Prostate gland (tissue), 2 donors: ENCODE measurements around the gene SUV39H2. TPM values are rescaled to one million over a fixed set of nuclear protein-coding genes. Genes with fewer than 3 reads are reported as not detected.
"Not testable (repeated sequence)": the region's sequence is repeated elsewhere in the genome, so short reads cannot be mapped to it uniquely, and the experiment has no call there.

Source experiments
- DNase-seq: peaks from one replicate; pipeline ENCODE4 v3.0.0-alpha.2; 2019; ENCODE audit warnings: low spot score
- H3K27ac ChIP-seq, 2 donors: fragments of 200-600 bp; sonication (generic); 2 replicates each; pipeline ENCODE4 v1.5.1; 2017 to 2019
- H3K27me3 ChIP-seq: fragments of 200-600 bp; sonication (generic); replicated peaks from 2 replicates; pipeline ENCODE4 v1.5.1; 2019; ENCODE audit not compliant: insufficient read depth
- H3K36me3 ChIP-seq, 2 donors: fragments of 200-600 bp; sonication (generic); 1 replicate in 1 of 2; 2 replicates in 1 of 2; pipeline versions ENCODE4 v1.5.1 to v1.8.1; 2017 to 2019
- H3K4me1 ChIP-seq: fragments of 200-600 bp; sonication (generic); replicated peaks from 2 replicates; pipeline ENCODE4 v1.5.1; 2019
- H3K4me3 ChIP-seq, 2 donors: fragments of 200-600 bp; sonication (generic); 2 replicates each; pipeline ENCODE4 v1.5.1; 2017 to 2019
- H3K9me3 ChIP-seq: fragments of 200-600 bp; sonication (generic); 2 replicates; pipeline ENCODE4 v1.5.1; 2017
- POLR2A ChIP-seq: fragments of 450-650 bp; IDR thresholded peaks from one replicate; pipeline ENCODE4 v1.6.1; 2016; ENCODE audit warnings: antibody characterized with exemption, mild to moderate bottlenecking
- POLR2AphosphoS5 ChIP-seq: sonication (generic); formaldehyde crosslinking; IDR thresholded peaks from one replicate; pipeline ENCODE4 v1.6.1; 2017; ENCODE audit warnings: antibody characterized with exemption
- WGBS: methylation state at CpG from one replicate; pipeline ENCODE4 v1.1.5; 2018; 5-methylcytosine and 5-hydroxymethylcytosine counted together
- intact Hi-C: fragments of 100-400 bp; cut with DNase I; formaldehyde crosslinking; loops from one replicate; pipeline ENCODE4 v1.14.2; 2022
- total RNA-seq, 2 donors: library from RNA; depleted of rRNA; stranded (reverse); fragments of >200 nt; gene quantifications; one replicate each; pipeline ENCODE4 v1.1.0, GENCODE V29; 2016
- TF ChIP-seq, protein P1 (sequence below), 4 experiments: fragments of 200-600 bp in 2 of 4; fragments of 450-650 bp in 2 of 4; sonication (generic) in 2 of 4; IDR thresholded peaks; 1 replicate in 3 of 4; 2 replicates in 1 of 4; pipeline ENCODE4 v1.5.1; 2016 to 2019; ENCODE audit warnings: antibody characterized with exemption in 4 of 4, mild to moderate bottlenecking in 2 of 4, moderate library complexity in 2 of 4

The SUV39H2 gene
- total RNA-seq, 2 donors from 2014 or later: 13.2 to 15.3 TPM

DNA sequence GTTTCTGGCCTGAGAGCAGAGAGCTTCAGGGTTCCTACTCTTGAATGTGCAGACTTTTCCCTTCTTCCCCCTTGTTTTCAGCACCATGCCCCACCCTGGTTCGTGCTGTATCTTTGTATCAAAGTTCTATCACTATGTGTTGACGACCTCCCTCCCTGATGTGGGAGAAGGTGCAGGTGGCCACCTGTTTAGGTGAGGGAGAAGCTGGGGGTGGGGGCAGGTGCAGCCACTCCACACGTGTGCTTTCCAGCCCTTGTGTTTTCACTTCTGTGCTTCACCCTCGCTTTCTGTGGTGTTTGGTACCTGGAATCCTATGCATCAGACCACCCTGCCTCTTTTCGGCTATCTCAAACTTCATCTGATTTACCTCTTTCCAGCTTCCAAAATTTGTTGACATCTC lies 19.6 kb upstream of the SUV39H2 start:
- intact Hi-C loops: no loop called here
- no peak for DNase-seq
- Histone ChIP-seq H3K4me3 (no peak overlapping the region), H3K9me3 (no peaks in the 10 kb centered on the region), H3K4me1 (no peaks in the 10 kb centered on the region), H3K36me3 (no peaks in the 10 kb centered on the region), H3K27me3 (no peaks in the 10 kb centered on the region), H3K27ac (no peak overlapping the region)
- TF ChIP-seq POLR2A: no peak
- TF ChIP-seq, protein P1, sequence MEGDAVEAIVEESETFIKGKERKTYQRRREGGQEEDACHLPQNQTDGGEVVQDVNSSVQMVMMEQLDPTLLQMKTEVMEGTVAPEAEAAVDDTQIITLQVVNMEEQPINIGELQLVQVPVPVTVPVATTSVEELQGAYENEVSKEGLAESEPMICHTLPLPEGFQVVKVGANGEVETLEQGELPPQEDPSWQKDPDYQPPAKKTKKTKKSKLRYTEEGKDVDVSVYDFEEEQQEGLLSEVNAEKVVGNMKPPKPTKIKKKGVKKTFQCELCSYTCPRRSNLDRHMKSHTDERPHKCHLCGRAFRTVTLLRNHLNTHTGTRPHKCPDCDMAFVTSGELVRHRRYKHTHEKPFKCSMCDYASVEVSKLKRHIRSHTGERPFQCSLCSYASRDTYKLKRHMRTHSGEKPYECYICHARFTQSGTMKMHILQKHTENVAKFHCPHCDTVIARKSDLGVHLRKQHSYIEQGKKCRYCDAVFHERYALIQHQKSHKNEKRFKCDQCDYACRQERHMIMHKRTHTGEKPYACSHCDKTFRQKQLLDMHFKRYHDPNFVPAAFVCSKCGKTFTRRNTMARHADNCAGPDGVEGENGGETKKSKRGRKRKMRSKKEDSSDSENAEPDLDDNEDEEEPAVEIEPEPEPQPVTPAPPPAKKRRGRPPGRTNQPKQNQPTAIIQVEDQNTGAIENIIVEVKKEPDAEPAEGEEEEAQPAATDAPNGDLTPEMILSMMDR (IDR thresholded peaks at IDR 0.05): no peak
- no peak for TF ChIP-seq POLR2AphosphoS5
- 84% methylated on average over 5 of the region's 5 CpGs for WGBS

DNA sequence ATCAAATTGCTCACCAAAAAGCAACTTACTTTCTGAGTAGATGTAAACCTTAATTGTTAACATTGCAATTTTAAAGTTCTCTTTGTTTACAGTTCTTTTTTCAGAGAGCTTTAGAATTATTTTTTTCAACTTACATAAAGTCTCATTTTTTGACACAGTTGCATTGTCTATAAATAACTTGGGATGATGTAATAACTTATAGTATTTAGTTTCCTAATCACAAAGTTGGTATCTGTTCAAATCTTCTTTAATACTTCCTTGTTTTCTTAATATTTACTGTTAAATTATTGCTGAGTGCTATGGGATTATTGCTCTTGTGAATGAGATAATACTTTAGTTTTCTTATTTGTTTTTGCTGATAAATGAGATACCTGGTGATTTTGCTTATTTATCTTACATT lies 18.9 kb upstream of the SUV39H2 start:
- Histone ChIP-seq H3K36me3 (no peaks in the 10 kb centered on the region), H3K27me3 (no peaks in the 10 kb centered on the region), H3K9me3 (no peaks in the 10 kb centered on the region), H3K27ac (no peak overlapping the region), H3K4me1 (no peaks in the 10 kb centered on the region), H3K4me3 (no peak overlapping the region)
- TF ChIP-seq POLR2AphosphoS5 (no peak), POLR2A (no peak)
- TF ChIP-seq, protein P1 (IDR thresholded peaks at IDR 0.05): no peak
- intact Hi-C loops: no loop called here
- DNase-seq: no peak

DNA sequence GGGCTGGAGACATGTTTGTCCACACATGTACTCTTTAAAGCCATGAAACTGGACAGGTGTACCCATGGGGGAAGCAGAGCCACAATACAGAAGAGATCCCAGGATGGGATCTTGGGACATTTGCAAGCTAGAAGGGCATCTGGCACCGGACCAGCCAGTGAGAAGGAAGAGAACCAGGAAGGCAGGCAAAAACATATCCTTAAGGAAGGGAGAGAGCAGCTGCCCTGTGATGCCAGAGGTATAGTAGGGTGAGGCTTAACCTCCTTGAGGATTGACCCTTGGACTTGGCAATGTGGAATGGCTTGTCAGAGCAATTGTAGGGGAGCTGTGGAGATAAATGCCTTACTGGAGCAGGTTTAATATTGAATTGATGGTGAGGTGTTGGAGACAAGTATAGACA lies 17.9 kb upstream of the SUV39H2 start:
- Histone ChIP-seq H3K27ac (no peak overlapping the region), H3K4me1 (no peaks in the 10 kb centered on the region), H3K9me3 (no peaks in the 10 kb centered on the region), H3K36me3 (no peaks in the 10 kb centered on the region), H3K4me3 (no peak overlapping the region), H3K27me3 (no peaks in the 10 kb centered on the region)
- TF ChIP-seq, protein P1 (IDR thresholded peaks at IDR 0.05): no peak
- no peak for TF ChIP-seq POLR2AphosphoS5
- TF ChIP-seq POLR2A: no peak
- DNase-seq: no peak
- intact Hi-C loops: no loop called here
- WGBS: 92% methylated on average over 1 of the region's 1 CpG

DNA sequence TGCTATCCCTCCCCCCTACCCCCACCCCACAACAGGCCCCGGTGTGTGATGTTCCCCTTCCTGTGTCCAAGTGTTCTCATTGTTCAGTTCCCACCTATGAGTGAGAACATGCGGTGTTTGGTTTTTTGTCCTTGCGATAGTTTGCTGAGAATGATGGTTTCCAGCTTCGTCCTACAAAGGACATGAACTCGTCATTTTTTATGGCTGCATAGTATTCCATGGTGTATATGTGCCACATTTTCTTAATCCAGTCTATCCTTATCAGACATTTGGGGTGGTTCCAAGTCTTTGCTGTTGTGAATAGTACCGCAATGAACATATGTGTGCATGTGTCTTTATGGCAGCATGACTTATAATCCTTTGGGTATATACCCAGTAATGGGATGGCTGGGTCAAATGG lies 14.2 kb upstream of the SUV39H2 start:
- intact Hi-C loops, H3K4me3 ChIP-seq, DNase-seq, H3K27ac ChIP-seq, H3K36me3 ChIP-seq, H3K4me1 ChIP-seq, H3K9me3 ChIP-seq, H3K27me3 ChIP-seq: not testable (repeated sequence)
- WGBS: 97% methylated on average over 6 of the region's 6 CpGs

DNA sequence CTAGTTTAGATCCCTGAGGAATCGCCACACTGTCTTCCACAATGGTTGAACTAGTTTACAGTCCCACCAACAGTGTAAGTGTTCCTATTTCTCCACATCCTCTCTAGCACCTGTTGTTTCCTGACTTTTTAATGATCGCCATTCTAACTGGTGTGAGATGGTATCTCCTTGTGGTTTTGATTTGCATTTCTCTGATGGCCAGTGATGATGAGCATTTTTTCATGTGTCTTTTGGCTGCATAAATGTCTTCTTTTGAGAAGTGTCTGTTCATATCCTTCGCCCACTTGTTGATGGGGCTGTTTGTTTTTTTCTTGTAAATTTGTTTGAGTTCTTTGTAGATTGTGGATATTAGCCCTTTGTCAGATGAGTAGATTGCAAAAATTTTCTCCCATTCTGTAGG lies 13.8 kb upstream of the SUV39H2 start:
- H3K4me1 ChIP-seq, H3K36me3 ChIP-seq, intact Hi-C loops, H3K4me3 ChIP-seq, DNase-seq, H3K9me3 ChIP-seq, H3K27me3 ChIP-seq, H3K27ac ChIP-seq: not testable (repeated sequence)
- WGBS: 96% methylated on average over 3 of the region's 3 CpGs

DNA sequence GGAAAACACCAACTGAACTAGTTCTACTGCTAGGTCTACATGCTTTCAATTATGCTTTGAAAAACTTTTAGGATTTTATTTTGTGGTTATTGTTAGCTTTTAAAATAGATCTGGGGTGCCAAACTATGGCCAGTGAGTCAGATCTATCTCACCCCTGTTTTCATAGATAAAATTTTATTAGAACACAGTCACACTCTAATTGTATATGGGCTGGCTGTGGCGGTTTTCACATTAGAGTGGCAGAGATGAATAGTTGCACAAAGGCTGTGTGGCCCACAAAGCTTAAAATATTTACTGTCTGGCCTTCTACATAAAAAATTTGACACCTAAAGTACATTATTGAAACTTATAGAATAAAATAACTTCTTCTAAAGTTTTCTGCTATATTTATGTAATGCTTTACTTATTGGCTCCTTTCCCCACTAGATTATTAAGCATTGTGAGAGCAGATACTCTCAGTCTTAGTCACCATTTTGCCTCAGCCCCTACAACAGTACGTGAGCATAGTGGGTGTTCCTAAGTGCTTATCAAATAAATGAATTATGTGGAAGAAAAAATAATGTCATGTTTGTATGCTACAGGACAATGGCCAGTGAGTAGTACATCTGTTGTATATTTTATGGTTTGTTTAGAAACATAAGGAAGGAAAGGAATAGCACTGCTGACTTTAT lies 5.4 kb upstream of the SUV39H2 start:
- no peaks in the 10 kb centered on the region for H3K9me3 ChIP-seq
- H3K27me3 ChIP-seq: no peaks in the 10 kb centered on the region
- intact Hi-C loops: no loop called here
- no peak overlapping the region for H3K4me3 ChIP-seq
- H3K36me3 ChIP-seq: no peaks in the 10 kb centered on the region
- DNase-seq: no peak
- TF ChIP-seq POLR2AphosphoS5: no peak
- TF ChIP-seq, protein P1 (IDR thresholded peaks at IDR 0.05): no peak
- TF ChIP-seq POLR2A: no peak
- 63% methylated on average over 2 of the region's 2 CpGs for WGBS
- H3K4me1 ChIP-seq: no peaks in the 10 kb centered on the region
- no peak overlapping the region for H3K27ac ChIP-seq
